ENCODE data around the gene NRAP. TPM values are rescaled to one million over a fixed set of nuclear protein-coding genes. Genes with fewer than 3 reads are reported as not detected.

Gene NRAP
- total and polyA plus RNA-seq, 2 experiments from 2014 or later = 0.04 TPM; not detected in 1

DNA sequence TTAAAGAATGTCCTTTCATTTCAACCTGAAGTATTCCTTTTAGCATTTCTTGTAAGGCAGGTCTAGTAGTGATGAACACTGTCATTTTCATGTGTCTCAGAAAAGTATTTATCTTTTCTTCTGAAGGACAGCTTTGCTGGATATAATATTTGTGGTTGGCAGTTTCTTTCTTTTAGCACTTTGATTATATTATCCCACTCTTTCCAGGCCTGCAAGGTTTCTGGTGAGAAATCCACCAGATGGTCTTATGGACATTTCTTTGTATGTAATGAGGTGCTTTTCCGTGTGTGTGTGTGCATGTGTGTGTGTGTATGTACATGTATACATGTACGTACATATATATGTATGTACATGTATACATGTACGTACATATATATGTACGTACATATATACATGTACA, 23.2 kb upstream of the NRAP start:
- TF ChIP-seq EZH2phosphoT487 (IDR thresholded peaks at IDR 0.05; ENCODE audit: low read depth, severe bottlenecking, unreplicated experiment) = no peak
- no peak for TF ChIP-seq EZH2 (IDR thresholded peaks at IDR 0.05; ENCODE audit: borderline replicate concordance)
- TF ChIP-seq, protein P1, sequence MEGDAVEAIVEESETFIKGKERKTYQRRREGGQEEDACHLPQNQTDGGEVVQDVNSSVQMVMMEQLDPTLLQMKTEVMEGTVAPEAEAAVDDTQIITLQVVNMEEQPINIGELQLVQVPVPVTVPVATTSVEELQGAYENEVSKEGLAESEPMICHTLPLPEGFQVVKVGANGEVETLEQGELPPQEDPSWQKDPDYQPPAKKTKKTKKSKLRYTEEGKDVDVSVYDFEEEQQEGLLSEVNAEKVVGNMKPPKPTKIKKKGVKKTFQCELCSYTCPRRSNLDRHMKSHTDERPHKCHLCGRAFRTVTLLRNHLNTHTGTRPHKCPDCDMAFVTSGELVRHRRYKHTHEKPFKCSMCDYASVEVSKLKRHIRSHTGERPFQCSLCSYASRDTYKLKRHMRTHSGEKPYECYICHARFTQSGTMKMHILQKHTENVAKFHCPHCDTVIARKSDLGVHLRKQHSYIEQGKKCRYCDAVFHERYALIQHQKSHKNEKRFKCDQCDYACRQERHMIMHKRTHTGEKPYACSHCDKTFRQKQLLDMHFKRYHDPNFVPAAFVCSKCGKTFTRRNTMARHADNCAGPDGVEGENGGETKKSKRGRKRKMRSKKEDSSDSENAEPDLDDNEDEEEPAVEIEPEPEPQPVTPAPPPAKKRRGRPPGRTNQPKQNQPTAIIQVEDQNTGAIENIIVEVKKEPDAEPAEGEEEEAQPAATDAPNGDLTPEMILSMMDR (IDR thresholded peaks at IDR 0.05; ENCODE audit: poor library complexity) = no peak
- Histone ChIP-seq H3K9me3 (ENCODE audit: low read depth) (peaks cover 21% of the 10 kb centered on the region), H4K20me1 (ENCODE audit: insufficient read depth, poor library complexity, severe bottlenecking) (no peaks in the 10 kb centered on the region), H3K4me1 (ENCODE audit: insufficient read depth) (no peaks in the 10 kb centered on the region), H3K27me3 (no peaks in the 10 kb centered on the region), H3K9me2 (replicated peaks; ENCODE audit: insufficient read depth) (no peaks in the 10 kb centered on the region), H3K36me3 (replicated peaks; ENCODE audit: insufficient read depth, low read depth) (peaks cover 7% of the 10 kb centered on the region), H3K27ac (no peak overlapping the region), H3K4me3 (no peak overlapping the region), H2AFZ (no peak overlapping the region), H3K4me2 (no peak overlapping the region), H3K79me2 (peaks cover 96% of the 10 kb centered on the region)
- WGBS (ENCODE audit: low lambda C conversion rate, missing lambda C conversion rate) = 95% methylated on average over 4 of the region's 4 CpGs
- DNase-seq (ENCODE audit: low spot score) = no peak

DNA sequence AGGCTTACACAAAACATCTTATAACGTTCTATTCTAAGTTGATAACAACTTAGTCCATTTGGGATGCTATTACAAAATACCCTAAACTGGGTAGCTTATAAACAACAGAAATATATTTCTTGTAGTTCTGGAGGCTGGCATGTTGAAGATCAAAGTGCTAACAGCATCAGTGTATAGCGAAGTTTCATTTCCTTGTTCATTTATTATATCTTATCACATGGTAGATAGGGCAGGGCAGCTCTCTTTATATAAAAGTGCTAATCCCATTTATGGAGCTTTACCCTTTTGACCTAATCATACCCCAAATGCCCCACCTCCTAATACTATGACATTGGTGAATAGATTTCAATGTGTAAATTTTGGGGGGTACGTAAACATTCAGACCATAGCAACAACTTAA, 22.2 kb upstream of the NRAP start:
- no peak overlapping the region for H3K4me2 ChIP-seq
- peaks cover 6% of the 10 kb centered on the region for H3K4me1 ChIP-seq (ENCODE audit: insufficient read depth)
- no peaks in the 10 kb centered on the region for H4K20me1 ChIP-seq (ENCODE audit: insufficient read depth, poor library complexity, severe bottlenecking)
- WGBS (ENCODE audit: low lambda C conversion rate, missing lambda C conversion rate) = 97% methylated on average over 3 of the region's 3 CpGs
- peaks cover 98% of the 10 kb centered on the region for H3K79me2 ChIP-seq
- H3K9me3 ChIP-seq (ENCODE audit: low read depth) = peaks cover 21% of the 10 kb centered on the region
- no peak for DNase-seq (ENCODE audit: low spot score)
- H3K36me3 ChIP-seq (replicated peaks; ENCODE audit: insufficient read depth, low read depth) = peaks cover 7% of the 10 kb centered on the region
- no peaks in the 10 kb centered on the region for H3K9me2 ChIP-seq (replicated peaks; ENCODE audit: insufficient read depth)
- TF ChIP-seq EZH2phosphoT487 (IDR thresholded peaks at IDR 0.05; ENCODE audit: low read depth, severe bottlenecking, unreplicated experiment) (no peak), EZH2 (IDR thresholded peaks at IDR 0.05; ENCODE audit: borderline replicate concordance) (no peak)
- TF ChIP-seq, protein P1 (IDR thresholded peaks at IDR 0.05; ENCODE audit: poor library complexity) = no peak
- no peak overlapping the region for H3K27ac ChIP-seq
- no peak overlapping the region for H2AFZ ChIP-seq
- no peaks in the 10 kb centered on the region for H3K27me3 ChIP-seq
- H3K4me3 ChIP-seq = no peak overlapping the region

DNA sequence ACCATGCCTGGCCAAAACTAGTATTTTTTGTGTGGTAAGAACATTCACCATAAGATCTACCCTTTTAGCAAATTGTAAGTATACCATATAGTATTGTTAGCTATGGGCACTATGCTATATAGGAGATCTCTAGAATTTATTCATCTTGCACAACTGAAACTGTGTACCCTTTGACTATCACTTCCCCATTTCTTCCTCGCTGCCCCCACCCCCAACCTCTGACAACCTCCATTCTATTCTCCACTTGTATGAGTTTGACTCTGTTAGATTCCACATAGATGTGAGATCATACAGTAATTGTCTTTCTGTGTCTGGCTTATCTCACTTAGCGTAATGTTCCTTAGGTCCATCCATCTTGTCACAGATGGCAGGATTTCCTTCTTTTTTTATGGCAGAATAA, 19.5 kb upstream of the NRAP start:
- Histone ChIP-seq H3K9me2 (replicated peaks; ENCODE audit: insufficient read depth) (no peaks in the 10 kb centered on the region), H3K79me2 (peaks cover 76% of the 10 kb centered on the region), H3K27me3 (no peaks in the 10 kb centered on the region), H4K20me1 (ENCODE audit: insufficient read depth, poor library complexity, severe bottlenecking) (no peaks in the 10 kb centered on the region), H3K27ac (no peak overlapping the region), H3K36me3 (replicated peaks; ENCODE audit: insufficient read depth, low read depth) (peaks cover 7% of the 10 kb centered on the region), H3K4me2 (no peak overlapping the region), H2AFZ (no peak overlapping the region), H3K4me1 (ENCODE audit: insufficient read depth) (peaks cover 11% of the 10 kb centered on the region), H3K4me3 (no peak overlapping the region), H3K9me3 (ENCODE audit: low read depth) (peaks cover 14% of the 10 kb centered on the region)
- DNase-seq (ENCODE audit: low spot score) = no peak
- WGBS (ENCODE audit: low lambda C conversion rate, missing lambda C conversion rate) = 92% methylated on average over 2 of the region's 2 CpGs
- TF ChIP-seq EZH2phosphoT487 (IDR thresholded peaks at IDR 0.05; ENCODE audit: low read depth, severe bottlenecking, unreplicated experiment) = no peak
- no peak for TF ChIP-seq EZH2 (IDR thresholded peaks at IDR 0.05; ENCODE audit: borderline replicate concordance)
- TF ChIP-seq, protein P1 (IDR thresholded peaks at IDR 0.05; ENCODE audit: poor library complexity) = no peak

Data from hepatocyte (in vitro differentiated cells).